HK-2 (cell line): ENCODE measurements around the gene CEP295NL.
"Not testable (repeated sequence)": the region's sequence is repeated elsewhere in the genome, so short reads cannot be mapped to it uniquely, and the experiment has no call there.

Experiments
- DNase-seq: peaks from one replicate; pipeline ENCODE4 v3.0.0-alpha.2; 2018; ENCODE audit not compliant: unreplicated experiment

The CEP295NL gene

DNA sequence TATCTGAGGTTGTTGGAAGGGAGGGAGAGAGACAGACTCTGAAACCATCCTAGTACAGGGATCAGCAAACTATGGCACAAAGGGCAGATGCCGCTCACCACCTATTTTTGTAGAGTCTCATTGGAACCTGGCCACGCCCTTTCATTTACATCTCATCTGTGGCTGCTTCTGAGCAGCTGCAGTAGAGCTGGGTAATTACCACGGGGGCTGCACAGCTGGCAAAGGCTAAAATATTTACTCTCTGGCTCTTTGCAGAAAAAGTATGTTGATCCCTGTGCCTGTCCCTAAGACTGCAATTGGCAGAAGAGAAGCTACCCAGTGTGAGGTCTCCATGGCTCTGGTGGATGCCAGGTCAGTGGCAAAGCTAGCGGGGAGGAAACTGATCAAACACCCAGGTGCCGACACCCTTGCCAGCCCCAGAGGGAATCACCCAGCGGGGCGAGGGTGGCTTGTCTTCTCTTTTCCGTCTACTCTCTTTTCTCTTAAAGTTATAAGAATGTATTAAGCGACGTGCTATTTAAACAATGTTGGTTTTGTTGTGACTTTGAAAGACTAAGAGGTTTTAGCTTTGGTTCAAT, 14.0 kb downstream of the CEP295NL start:
- DNase-seq, result no peak

DNA sequence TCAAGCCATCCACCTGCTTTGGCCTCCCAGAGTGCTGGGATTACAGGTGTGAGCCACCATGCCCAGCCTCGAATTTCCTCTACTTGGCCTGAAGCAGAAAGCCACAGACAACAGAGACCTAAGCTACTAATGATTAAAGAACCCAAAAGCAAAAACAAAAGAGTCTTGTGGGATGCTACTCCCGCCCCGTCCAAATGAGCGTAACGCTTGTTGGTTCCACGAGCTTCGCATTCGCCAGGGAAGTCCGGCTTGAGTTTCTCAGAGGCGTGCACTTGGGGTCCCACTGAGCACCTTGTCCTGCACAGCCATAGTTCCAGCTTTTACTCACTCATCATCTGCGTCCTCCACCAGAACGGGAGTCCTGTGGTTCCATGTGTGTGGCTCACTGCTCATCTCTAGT, 16.0 kb downstream of the CEP295NL start:
- no peak for DNase-seq

DNA sequence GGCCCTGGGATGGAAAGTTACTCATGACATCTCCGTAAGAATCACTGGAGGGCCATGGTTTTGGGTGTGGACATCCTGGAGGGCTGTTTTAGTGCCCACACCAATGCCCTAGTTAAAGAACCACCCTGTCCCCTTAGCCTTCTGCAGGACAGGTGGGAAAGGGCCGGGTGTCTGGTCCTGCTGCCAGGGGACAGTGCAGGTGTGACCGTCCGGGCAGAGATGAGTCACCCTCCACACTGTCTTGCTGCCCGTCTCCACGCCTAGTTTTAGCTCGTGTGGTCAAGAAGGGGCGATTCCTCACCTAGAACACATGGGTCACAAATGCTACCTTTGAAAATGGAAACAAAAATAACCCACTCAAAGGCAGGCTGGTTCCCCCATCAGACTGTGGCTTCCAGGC, 17.0 kb downstream of the CEP295NL start:
- DNase-seq, result no peak

DNA sequence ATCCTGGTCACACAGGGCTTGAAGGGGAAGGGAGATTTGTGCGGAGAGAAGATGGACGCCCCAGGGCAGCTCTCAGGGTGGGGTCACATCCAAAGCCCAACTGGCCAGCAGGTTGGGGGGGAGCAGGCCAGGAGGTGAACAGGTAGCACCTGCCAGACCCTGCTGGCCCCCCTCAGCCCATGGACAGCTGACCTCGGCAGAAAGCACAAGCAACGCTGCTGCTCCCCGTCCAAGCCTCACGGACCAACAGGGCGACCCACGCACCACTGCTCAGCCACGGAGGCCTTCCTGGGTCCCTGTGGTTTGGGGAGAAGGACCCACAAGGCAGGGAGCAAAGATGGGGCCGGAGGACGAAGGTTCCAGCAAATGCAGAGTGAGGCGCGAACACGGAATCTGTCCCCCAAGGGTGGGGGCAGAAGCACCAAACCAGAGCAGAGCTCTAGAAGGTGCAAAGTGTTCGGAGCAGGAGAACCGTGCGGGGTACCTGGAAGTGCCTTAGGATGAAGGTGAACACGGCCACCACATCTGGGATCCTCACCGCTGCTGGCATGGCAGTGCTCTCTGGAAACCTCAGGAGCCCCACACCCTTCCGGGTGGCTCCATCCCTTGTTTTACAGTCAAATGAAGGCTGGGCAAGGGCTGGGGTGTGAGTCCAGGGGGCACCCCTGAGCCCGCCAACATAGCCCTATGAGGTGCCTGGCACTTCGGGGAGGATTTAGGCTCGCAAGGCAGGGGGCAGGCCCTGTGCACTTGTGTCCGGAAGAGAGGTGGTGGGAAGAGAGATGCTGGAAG, 17.9 kb downstream of the CEP295NL start:
- no peak for DNase-seq

DNA sequence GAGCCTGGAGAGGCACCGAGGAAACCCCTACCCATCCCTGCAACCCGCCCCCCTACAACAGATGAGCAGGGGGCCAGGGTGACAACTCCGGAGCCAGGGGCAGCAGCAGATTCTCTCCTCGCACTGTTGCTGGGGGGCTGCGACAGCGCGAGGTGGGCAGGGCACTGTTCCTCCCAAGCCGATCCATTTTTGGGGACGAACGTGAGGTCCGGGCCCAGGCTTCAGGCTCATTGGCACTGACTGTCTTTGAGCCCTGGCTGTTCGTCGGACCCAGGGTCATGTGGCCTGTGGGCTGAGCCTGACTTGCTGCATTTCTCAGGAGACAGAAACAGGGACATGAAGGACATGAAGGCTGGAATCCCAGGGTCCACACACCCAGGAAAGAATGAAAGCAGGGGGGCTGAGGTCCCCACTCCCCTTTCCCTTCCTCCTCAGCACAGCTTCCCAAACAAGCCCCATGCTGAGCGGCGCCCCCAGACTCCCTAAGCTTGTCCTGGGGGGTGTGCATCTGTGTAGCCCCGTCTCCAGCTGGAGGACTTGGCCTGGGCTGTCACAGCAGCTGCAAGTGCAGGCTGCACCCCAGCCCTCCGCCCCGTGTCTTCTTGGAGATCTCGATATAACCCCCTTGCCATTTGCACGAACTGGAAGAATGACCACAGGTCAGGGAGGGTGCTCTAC, 18.7 kb downstream of the CEP295NL start:
- no peak for DNase-seq

- DNase-seq, result peak; percentile 87
Measured at GRCh38 chr17:78883533-78884131, 19.4 kb downstream of the CEP295NL start.

- DNase-seq, result peak; percentile 83
Measured at GRCh38 chr17:78883089-78883532, 19.9 kb downstream of the CEP295NL start.

- DNase-seq, result no peak
Measured at GRCh38 chr17:78882540-78883088, 20.4 kb downstream of the CEP295NL start.

- no peak for DNase-seq
Measured at GRCh38 chr17:78879635-78880186, 23.3 kb downstream of the CEP295NL start.

GRCh38 chr17:78878871-78879527, 24.0 kb downstream of the CEP295NL start:
- DNase-seq, result no peak

DNA sequence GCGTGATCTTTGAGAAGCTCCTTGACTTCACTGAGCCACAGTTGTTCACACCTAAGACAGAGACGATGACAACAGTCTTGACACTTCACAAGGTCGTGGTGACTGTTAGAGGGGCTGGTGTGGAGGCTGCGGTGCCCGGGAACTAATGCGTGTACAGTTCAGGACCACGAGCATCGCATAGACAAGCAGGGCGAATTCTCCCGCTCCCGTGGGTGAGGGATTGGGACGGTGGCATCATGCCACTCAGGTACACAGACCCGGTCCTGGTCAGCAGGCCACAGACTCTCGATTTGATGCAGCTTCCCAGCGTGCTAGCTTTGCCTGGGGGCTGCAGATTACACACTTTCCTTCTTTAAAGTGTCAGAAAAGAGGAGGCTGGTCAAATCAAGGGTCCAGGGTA, 24.7 kb downstream of the CEP295NL start:
- DNase-seq, result no peak

- not testable (repeated sequence) for DNase-seq
Measured at GRCh38 chr17:78876954-78877517, 26.0 kb downstream of the CEP295NL start.

DNA sequence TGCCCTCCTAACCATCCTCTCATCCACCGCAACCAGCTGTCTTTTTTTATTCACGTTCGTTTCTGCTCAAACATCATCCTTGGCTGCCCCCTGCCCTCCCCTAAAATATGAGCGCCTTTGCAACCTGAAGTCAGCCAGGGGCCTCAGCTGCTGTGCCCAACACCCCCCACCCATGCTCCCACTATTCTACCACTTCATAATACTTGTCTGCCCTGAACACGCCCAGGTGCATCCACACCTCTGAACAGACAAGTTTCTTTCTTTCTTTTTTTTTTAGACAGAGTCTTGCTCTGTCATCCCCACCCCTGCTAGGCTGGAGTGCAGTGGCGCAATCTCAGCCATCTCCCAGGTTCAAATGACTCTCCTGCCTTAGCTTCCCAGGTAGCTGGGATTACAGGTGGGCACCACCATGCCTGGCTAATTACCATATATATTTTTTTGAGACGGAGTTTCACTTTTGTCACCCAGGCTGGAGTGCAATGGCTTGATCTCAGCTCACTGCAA, 26.9 kb downstream of the CEP295NL start:
- DNase-seq, result no peak

DNA sequence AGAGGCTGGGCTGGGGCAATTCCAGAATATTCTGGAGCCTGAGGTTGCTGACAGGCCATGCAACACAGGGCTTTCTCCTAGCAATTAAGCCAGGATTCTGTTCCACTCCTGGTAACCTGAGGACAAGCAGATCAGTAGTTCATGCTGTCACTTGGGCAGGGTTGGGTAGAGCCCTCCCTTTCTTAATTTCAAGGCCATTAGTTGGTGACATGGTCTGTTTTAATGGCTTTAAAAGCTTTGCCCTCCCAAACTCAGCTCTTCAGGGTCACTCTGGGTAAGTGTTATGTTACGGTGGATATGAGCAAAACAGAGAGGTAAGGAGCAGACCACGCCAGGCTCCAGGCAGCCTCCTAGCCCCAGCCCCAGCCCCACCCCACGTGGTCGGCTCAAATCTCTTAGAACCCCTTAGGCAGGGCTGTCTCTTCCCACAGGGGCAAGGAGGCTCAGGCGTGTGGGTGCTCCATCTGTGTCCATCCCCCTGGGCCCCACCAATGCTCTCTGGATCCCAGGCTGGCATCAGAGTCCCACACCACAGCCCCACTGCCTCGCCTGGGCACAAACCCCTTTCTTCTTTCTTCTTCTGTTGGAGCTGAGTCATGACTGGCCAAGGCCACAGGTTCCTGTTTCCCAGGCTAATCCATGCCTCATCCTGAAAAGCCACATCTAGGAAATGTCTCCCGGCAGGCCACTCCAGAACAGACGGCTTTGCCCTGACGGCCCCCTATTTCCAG, 27.5 kb downstream of the CEP295NL start:
- peak; percentile 34 for DNase-seq

- no peak for DNase-seq
Measured at GRCh38 chr17:78873519-78874340, 29.3 kb downstream of the CEP295NL start.

GRCh38 chr17:78872486-78872885, 30.5 kb downstream of the CEP295NL start:
- no peak for DNase-seq

GRCh38 chr17:78870621-78871020, 32.4 kb downstream of the CEP295NL start:
- no peak for DNase-seq

DNA sequence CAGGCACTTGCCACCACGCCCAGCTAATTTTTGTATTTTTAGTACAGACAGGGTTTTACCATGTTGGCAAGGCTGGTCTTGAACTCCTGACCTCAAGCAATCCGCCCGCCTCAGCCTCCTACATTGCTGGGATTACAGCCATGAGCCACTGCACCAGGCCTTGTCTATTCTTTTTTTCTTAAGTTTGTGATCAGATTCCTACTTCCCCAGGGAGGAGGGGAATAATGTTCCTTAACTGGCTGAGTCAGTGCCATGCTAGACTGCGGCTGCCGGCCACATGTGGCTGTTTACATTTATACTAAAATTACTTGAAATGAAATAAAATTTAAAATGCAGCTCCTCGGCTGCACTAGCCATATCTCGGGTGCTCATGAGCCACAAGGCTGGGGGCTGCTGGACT, 34.6 kb downstream of the CEP295NL start:
- DNase-seq, result no peak

DNA sequence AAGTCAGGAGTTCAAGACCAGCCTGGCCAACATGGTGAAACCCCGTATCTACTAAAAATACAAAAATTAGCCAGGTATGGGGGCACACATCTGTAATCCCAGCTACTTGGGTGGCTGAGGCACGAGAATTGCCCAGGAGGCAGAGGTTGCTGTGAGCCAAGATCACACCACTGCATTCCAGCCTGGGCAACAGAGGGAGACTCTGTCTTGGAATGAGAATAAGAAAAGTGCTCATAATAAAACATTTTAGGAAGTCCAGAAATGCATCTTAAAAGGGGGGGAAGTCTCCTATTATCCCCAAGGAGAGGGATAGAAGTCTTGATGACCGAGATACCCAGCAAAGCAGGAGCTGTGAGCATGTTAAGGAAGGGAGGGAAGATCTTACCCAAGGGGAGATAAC, 36.0 kb downstream of the CEP295NL start:
- DNase-seq, result not testable (repeated sequence)
